ENCODE measurements around the gene TYMS. TPM values are rescaled to one million over a fixed set of nuclear protein-coding genes. Genes with fewer than 3 reads are reported as not detected.

Gene TYMS
- total RNA-seq, 4 donors from 2014 or later: 1.1 to 6.1 (median 3.6) TPM

GRCh38 chr18:658947-659533, 1.6 kb downstream of the TYMS start:
- WGBS, 2 donors (ENCODE audit: low coverage in 1 of 2): 78 to 86% methylated on average over 5 to 6 of the region's 10 CpGs
- Histone ChIP-seq H3K27me3 (peaks cover 26% of the 10 kb centered on the region), H3K36me3 (no peaks in the 10 kb centered on the region), H3K9me3 (no peaks in the 10 kb centered on the region), H3K27ac (no peak overlapping the region), H3K4me1 (peaks cover 0 to 19% (median 5%) of the 10 kb centered on the region in 3 donors), H3K4me3 (peak overlapping the region in 1 of 2 donors; percentile 80)
- ATAC-seq: no peak
- TF ChIP-seq CTCF (IDR thresholded peaks at IDR 0.05) (no peak), POLR2AphosphoS5 (IDR thresholded peaks at IDR 0.05) (no peak), EP300 (IDR thresholded peaks at IDR 0.05) (no peak), POLR2A (IDR thresholded peaks at IDR 0.05) (no peak)

- H3K27me3 ChIP-seq: peaks cover 26% of the 10 kb centered on the region
- peaks cover 0 to 19% (median 5%) of the 10 kb centered on the region in 3 donors for H3K4me1 ChIP-seq
- no peak overlapping the region for H3K4me3 ChIP-seq
- TF ChIP-seq POLR2AphosphoS5 (IDR thresholded peaks at IDR 0.05) (no peak), CTCF (IDR thresholded peaks at IDR 0.05) (no peak), EP300 (IDR thresholded peaks at IDR 0.05) (no peak), POLR2A (IDR thresholded peaks at IDR 0.05) (no peak)
- ATAC-seq: no peak
- H3K9me3 ChIP-seq: no peaks in the 10 kb centered on the region
- H3K36me3 ChIP-seq: no peaks in the 10 kb centered on the region
- no peak overlapping the region for H3K27ac ChIP-seq
- WGBS, 2 donors (ENCODE audit: low coverage in 1 of 2): 67 to 100% methylated on average over 1 to 3 of the region's 6 CpGs
Measured at GRCh38 chr18:659597-659996, 2.1 kb downstream of the TYMS start.

GRCh38 chr18:662197-662596, 4.7 kb downstream of the TYMS start:
- ATAC-seq: no peak
- no peaks in the 10 kb centered on the region for H3K9me3 ChIP-seq
- no peak overlapping the region for H3K27ac ChIP-seq
- H3K27me3 ChIP-seq: peaks cover 11% of the 10 kb centered on the region
- H3K4me1 ChIP-seq: peaks cover 0 to 16% (median 5%) of the 10 kb centered on the region in 3 donors
- no peak overlapping the region for H3K4me3 ChIP-seq
- no peaks in the 10 kb centered on the region for H3K36me3 ChIP-seq
- 90 to 94% methylated on average over 2 to 3 of the region's 4 CpGs for WGBS, 2 donors (ENCODE audit: low coverage in 1 of 2)
- TF ChIP-seq POLR2AphosphoS5 (IDR thresholded peaks at IDR 0.05): no peak

- TF ChIP-seq CTCF (IDR thresholded peaks at IDR 0.05): no peak
- TF ChIP-seq POLR2AphosphoS5 (IDR thresholded peaks at IDR 0.05): no peak
- TF ChIP-seq POLR2A (IDR thresholded peaks at IDR 0.05): no peak
- no peak for TF ChIP-seq EP300 (IDR thresholded peaks at IDR 0.05)
- no peaks in the 10 kb centered on the region for H3K27me3 ChIP-seq
- no peak for ATAC-seq
- H3K27ac ChIP-seq: no peak overlapping the region
- H3K36me3 ChIP-seq: peaks cover 0 to 16% of the 10 kb centered on the region in 2 donors
- H3K4me1 ChIP-seq: no peaks in the 10 kb centered on the region
- no peaks in the 10 kb centered on the region for H3K9me3 ChIP-seq
- WGBS, 2 donors (ENCODE audit: low coverage in 1 of 2): 100% methylated on average over 1 of the region's 8 CpGs; no CpG with 5 or more reads in 1 of the 2 donors
- H3K4me3 ChIP-seq: no peak overlapping the region
Measured at GRCh38 chr18:666177-666576, 8.7 kb downstream of the TYMS start.

GRCh38 chr18:666628-667027, 9.2 kb downstream of the TYMS start:
- no peak for TF ChIP-seq EP300 (IDR thresholded peaks at IDR 0.05)
- no peak for TF ChIP-seq POLR2AphosphoS5 (IDR thresholded peaks at IDR 0.05)
- TF ChIP-seq CTCF (IDR thresholded peaks at IDR 0.05): no peak
- no peak for TF ChIP-seq POLR2A (IDR thresholded peaks at IDR 0.05)
- no peaks in the 10 kb centered on the region for H3K27me3 ChIP-seq
- no peak overlapping the region for H3K27ac ChIP-seq
- ATAC-seq: no peak
- no peak overlapping the region for H3K4me3 ChIP-seq
- 95 to 100% methylated on average over 3 of the region's 3 CpGs for WGBS, 2 donors (ENCODE audit: low coverage in 1 of 2)
- peaks cover 0 to 20% of the 10 kb centered on the region in 2 donors for H3K36me3 ChIP-seq
- no peaks in the 10 kb centered on the region for H3K9me3 ChIP-seq
- H3K4me1 ChIP-seq: no peaks in the 10 kb centered on the region
